GM19035 (cell line): Measurements from ENCODE around the gene PRSS8.
A peak's percentile ranks its signal among the peaks of the same experiment; 100 is the strongest.

Source experiments
- ATAC-seq: cut with Tn5 transposase; IDR thresholded peaks from one replicate; pipeline ENCODE4 v1.9.1; 2021; ENCODE audit not compliant: unreplicated experiment

PRSS8 gene

GRCh38 chr16:31130336-31130891, 5.1 kb downstream of the PRSS8 start:
- no peak for ATAC-seq

DNA sequence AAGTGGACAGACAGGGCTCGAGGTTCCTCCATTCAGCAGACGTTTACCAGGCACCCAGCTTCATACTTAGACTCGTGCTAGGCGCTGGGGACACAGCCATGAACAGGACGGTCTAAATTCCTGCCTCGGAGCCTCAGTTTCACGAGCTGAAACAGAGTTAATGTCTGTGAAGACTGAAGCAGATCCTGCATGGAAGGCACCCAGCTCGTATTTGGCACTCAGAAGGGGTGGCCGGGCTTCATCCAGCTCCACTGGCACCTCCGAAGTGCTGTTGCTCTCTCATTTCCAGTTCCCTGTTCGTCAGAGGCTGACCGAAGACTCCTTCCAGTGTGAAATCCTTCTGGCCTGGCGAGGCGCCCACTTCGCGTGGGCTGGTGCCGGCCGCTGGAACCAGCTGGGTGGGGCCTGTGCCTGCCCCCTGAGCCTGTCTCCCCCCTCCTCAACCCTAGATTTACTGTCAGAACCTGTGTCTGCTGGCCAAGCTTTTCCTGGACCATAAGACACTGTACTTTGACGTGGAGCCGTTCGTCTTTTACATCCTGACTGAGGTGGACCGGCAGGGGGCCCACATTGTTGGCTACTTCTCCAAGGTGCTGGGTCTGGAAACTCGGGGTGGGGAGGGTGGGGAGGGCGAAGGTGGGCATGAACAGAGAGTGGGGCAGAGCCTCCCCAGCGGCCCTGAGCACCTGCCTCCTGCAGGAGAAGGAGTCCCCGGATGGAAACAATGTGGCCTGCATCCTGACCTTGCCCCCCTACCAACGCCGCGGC, 5.8 kb downstream of the PRSS8 start:
- no peak for ATAC-seq

- ATAC-seq = no peak
Observed at GRCh38 chr16:31128711-31129567, 6.6 kb downstream of the PRSS8 start.

DNA sequence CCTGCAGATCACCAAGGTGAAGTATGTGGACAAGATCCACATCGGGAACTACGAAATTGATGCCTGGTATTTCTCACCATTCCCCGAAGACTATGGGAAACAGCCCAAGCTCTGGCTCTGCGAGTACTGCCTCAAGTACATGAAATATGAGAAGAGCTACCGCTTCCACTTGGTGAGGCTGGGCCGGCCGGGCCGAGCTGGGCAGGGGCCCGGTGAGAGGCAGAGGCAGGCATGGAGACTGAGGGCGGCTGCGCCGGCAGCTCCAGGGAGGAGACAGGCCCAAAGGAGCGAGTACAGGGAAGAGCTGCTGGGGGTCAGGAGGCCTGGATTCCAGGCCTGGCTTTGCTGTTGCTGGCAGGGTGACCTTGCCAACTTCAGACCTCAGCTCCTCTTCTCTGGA, 8.3 kb downstream of the PRSS8 start:
- ATAC-seq = no peak

- ATAC-seq = no peak
Observed at GRCh38 chr16:31125844-31126243, 9.7 kb downstream of the PRSS8 start.

GRCh38 chr16:31120129-31120528, 15.4 kb downstream of the PRSS8 start:
- ATAC-seq = no peak

DNA sequence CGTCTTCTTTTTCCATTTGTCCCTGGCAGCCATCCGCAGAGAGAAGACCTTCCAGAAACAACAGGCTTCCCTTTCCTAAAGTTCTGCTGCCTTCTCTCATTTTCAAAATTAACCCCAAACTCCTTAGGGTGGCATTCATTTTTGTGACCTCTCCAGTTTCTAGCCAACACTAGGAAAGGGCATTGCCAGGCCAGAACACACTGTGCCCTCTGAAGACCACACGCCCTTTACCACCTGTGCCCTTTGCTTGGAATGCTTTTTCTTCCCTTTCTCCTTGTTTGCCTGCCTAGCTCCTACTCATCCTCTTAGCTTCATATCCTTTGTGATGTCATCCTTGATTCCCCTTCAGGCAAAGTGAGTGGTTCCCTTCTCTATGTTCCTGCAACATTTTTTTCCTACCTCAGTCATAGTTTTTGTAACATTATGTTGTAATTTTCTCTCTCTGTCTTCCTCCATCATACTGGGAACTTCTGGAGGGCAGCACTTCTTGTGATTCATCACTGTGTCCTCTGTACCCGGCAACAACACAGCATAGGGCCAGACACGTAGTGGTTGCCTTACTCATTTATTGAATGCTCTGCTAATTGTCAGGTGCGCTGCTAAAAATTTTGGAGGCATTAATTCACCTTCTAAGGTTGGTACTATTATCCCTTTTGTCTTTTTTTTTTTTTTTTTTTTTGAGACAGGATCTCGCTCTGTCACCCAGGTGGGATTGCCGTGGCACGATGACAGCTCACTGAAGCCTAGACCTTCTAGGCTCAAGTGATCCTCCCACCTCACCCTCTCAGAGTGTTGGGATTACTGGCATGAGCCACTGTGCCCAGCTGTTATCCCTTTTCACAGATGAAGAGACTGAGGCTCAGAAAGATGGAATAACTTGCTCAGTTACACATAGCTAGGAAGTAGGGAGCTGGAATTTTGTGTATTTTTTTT, 17.0 kb downstream of the PRSS8 start:
- no peak for ATAC-seq

GRCh38 chr16:31117384-31118222, 17.9 kb downstream of the PRSS8 start, which contains the start of gene KAT8:
Gene KAT8, plus strand, starts transcription at chr16:31117664. Its CDS starts 18 bp downstream, at chr16:31117682.
- ATAC-seq = peak; percentile 93

DNA sequence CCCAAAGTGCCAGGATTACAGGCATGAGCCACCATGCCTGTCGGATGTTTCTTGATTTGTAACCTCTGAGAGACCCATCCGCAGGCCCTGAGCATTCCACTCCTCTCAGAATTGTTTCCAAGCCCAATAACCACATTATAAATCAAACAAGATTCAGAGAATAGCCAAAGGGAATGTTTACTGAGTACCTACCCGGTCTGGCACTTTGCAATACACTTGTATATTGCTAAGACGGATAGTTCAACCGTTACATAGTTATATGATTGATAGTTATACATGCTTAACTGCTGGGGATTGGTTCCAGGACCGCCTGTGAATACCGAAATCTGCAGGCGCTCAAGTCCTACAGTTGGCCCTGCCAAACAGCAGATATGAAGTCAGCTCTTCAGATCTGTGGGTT, 21.1 kb downstream of the PRSS8 start:
- no peak for ATAC-seq

- ATAC-seq = no peak
Observed at GRCh38 chr16:31113121-31114120, 22.1 kb downstream of the PRSS8 start.

- no peak for ATAC-seq
Observed at GRCh38 chr16:31112711-31113110, 22.8 kb downstream of the PRSS8 start.

- no peak for ATAC-seq
Observed at GRCh38 chr16:31111881-31112466, 23.6 kb downstream of the PRSS8 start.

DNA sequence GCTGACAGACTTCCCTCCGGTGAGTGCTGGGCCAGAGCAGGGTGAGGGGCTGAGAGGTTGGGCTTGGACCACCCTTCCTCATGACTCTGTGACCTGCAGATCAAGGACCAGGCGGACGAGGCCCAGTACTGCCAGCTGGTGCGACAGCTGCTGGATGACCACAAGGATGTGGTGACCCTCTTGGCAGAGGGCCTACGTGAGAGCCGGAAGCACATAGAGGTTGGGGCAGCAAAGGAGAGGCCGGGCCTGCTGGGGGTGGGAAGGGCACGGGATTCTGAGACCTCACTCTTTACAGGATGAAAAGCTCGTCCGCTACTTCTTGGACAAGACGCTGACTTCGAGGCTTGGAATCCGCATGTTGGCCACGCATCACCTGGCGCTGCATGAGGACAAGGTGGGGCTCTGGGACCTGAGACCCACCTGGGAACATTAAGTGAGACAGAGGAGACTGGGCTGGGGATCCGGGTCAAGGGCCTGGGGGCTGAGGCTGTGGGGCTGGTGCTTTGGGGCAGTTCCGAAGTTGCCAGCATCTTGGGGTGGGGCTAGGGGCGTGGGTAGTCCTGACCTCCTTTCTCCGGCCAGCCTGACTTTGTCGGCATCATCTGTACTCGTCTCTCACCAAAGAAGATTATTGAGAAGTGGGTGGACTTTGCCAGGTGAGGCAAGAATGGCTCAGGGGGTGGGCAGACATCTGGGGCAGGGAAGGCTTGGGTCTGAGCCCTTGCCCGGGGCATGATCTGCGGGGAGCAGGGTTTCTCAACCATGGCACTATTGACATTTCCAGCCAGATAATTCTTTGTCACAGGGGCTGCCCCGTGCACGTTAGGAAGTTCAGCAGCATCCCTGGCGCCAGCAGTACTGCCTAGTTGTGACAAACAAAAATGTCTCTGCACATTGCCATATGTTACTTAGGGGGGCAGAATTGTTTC, 25.2 kb downstream of the PRSS8 start:
- no peak for ATAC-seq

DNA sequence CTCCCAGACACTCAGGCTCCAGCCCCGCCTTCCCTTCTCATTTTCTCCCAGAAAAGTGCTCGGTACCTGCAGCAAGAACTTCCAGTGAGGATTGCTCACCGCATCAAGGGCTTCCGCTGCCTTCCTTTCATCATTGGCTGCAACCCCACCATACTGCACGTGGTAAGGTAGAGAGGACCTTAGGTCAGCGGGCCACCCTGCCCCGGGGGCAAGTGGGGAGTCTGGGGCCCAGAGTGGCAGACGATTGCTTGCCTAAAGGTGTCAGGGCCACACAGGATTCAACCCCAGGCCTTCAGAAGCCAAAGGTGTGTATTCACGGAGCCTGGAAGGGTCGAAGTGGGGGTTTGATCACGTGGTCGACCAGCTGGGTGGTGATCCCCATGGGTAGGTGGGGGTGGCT, 25.9 kb downstream of the PRSS8 start:
- no peak for ATAC-seq

DNA sequence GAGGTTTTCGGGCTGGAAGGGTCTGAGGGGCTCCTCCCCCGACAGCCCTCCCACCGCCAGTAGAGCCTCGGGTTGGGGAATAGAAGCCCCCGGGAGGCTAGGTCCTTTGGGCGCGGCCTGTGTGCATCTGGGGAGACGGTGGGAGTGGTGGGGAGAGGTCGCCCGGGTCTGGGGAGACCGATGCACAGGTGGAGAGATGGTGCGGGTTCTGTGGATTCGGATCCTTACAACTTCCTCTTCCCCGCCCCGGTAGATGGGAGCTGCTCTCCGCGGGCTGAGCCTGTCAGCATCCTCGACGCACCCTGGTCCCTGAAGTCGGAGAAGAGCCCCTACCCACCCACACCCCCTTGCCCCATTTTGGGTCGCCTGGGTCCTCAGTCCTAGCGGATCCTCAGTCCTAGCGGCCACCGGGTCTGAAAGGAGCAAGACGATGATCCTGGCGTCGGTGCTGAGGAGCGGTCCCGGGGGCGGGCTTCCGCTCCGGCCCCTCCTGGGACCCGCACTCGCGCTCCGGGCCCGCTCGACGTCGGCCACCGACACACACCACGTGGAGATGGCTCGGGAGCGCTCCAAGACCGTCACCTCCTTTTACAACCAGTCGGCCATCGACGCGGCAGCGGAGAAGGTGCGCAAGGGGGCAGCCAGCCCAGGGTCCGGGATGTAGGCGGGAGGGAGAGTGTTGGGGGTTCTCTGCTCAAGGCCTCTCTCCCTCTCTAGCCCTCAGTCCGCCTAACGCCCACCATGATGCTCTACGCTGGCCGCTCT, 26.6 kb downstream of the PRSS8 start:
- ATAC-seq = peak; percentile 2

DNA sequence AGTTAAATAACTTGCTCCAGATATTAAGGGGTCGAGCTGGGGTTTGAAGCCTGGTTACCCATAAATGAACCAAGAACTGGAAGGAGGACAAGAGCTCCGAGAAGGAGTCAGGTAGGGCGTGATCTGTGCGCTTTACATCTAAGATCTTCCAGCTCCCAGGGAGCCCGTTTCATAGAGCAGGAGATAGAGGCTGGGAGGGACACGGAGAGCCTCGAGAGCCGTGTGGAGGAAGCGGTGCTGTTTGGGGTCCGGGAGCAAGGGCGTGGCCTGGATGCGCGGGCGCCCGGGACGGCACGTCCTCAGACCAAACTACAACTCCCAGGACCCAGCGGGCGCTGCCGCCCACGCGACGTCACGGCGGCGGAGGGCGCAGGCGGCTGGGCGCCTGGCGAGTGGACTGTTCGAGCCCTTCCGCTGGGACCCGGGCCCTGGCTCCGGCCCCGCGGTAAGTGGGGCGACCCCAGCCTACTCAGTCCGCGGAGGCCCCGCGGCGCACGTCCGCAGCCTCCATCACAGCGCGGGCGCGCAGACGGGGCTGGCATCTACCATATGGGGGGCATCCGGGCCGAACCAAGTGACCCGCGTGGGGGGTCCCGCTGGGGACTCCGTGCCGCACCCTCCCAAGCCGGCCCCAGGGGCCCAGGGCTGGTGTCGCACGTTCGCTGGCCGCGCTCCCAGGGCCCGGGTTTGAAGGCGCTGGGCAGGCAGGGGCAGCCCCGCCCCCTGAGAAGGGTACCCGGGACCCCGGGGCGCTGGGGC, 27.3 kb downstream of the PRSS8 start, which contains the start of gene BCKDK:
Gene BCKDK (plus strand): TSS at position 352 of the 759 bp plus-strand sequence. CDS start 838 bp downstream, outside the sequence.
- peak; percentile 83 for ATAC-seq
